CD4-positive, alpha-beta T cell treated with Interleukin-6 at 100 ng/mL for 8 hours (primary cell): ENCODE measurements around the gene PRKACA.
A peak's percentile ranks its signal among the peaks of the same experiment; 100 is the strongest.
"Not testable (repeated sequence)": the region's sequence is repeated elsewhere in the genome, so short reads cannot be mapped to it uniquely, and the experiment has no call there.

Experiments
- DNase-seq: peaks from one replicate; pipeline ENCODE4 v3.0.0-alpha.2; 2020; ENCODE audit warnings: mixed read lengths, low spot score

Gene PRKACA

DNA sequence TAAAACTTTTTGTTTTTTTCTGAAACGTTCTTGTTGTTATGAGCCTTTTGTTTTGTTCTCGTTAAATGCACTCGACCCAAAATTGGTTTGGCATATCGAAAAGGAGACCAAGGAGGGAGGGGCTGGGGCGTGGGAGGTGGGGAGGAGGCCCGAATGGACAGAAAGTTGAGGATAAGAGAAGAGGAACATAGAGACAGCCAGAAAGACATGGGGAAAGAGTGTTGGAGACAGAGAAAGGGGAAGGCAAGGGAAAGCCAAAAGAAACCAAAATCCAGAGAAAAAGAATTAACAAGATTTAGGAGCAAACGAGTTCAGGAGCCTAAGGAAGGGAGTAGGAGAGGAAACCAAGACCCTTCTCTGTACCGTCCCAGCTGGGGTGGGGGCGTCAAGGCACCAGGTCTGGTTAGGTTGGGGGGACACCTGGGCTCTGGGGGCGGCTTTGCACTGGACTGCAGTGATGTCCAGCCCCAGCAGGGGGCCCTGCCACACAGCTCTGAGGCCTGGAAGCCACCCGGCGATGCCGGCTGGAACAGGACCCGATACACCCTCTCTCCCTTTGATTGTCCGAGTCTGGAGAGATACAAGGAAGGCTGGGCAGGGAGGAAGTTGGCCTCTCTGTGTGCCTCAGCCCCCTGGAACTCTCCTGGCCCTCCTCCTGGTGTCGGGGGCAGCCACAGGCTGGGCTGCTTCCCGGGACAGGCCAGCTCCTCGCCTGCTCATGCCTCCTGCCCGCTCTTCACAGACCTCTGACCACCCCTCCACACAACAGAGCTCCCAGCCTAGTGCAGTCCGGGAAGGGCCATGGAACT lies 30.4 kb upstream of the PRKACA start:
- DNase-seq: peak; percentile 49

DNA sequence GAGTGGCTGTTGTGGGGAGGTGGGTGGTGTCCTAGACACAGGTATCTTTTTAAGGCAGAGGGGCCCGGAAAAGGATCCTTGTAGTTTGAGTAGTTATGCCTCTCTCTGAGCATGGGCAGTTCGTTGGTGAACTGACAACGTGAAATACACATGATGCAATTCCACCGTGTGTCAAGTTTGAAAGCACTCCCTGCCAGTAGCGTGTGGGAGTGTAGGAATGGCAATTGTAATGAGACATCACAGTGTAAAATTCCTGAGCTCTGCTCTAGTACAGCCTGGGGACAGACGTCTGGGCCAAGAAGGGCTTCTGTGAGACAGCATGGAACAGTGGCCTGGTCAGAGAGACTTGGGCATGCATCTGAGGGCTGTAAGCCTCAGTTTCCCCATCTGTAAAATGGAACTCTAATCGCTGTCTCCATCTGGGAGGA lies 29.2 kb upstream of the PRKACA start:
- DNase-seq: no peak

DNA sequence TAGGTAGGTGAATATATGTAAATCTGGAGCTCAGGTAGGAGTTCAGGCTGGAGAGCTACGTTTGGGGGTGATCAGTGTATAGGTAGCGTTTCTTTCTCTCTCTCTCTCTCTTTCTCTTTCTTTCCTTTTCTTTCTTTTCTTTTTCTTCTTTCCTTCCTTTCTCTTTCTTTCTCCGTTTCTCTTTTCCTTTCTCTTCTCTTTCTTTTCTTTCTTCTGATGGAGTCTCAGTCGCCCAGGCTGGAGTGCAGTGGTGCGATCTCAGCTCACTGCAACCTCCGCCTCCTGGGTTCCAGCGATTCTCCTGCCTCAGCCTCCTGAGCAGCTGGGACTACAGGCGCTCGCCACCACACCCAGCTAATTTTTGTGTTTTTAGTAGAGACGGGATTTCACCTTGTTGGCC lies 28.6 kb upstream of the PRKACA start:
- not testable (repeated sequence) for DNase-seq

DNA sequence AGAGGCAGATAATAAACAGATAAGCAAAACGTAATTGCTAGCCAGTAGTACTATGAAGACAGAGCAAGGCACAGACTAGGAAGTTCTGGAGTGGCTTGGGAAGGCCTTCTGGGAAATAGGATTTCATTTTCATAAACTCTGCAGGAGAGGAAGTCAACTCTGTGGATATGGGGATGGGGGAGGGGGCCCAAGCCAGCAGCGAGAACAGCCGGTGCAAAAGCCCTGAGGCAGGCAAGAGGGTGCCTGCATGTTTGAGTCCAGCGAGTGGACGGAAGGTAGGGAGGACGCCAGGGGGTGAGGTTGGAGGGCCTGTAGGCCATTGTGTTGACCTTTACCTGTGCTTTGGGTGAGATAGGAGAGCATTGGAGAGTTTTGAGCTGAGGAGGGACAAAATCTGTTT lies 27.8 kb upstream of the PRKACA start:
- no peak for DNase-seq

DNA sequence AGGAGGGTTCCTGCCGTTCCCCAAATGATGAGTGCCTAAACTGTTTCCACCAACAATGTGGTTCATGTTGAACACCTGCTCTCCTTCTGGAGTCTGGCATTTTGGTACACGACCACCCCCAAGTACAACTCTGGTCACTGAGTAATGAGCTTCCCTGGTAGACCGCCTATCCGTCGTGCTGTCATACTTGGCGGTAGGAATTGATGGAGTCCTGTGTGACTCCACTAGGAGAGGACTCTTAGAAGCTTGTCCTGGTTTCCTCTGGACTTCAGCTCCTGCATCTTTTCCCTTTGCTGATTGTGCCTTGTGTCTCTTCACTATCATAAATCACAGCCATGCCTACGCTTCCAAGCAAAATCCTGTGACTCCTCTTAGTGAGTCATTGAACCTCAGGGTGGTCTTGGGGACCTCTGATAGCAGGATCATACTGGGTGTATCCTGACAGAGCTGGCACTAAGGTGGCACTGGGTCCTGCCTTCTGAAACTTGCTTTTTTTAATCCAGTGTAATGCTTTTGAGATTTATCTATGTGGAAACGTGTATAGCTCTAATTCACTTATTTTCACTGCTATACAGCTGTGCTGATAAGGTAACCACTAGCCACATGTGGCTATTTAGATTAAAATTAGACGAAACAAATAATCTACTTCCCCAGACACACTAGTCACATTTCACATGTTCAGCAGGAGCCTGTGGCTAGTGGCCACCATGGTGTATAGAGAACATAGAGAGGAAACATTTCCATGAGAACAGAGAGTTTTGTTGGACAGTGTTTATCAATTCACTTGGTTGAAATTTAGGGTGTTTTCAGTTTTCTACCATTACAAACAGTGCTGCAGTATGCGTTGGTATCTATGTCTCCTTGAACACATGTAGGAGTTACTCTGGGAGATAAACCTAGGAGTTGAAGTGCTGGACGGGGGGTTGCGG lies 25.0 kb upstream of the PRKACA start:
- no peak for DNase-seq

DNA sequence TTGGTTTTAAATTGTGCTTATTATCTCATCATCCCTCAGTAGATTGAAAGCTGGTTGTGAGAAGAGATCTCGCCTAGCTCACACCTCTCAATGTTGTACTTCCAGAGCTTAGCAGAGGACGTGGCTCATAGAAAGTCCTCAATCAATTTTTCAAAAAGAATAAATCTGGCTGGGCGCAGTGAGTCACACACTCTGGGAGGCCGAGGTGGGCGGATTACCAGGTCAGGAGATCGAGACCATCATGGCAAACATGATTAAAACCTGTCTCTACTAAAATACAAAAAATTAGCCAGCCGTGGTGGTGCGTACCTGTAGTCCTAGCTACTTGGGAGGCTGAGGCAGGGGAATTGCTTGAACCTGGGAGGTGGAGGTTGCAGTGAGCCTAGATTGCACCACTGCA lies 23.5 kb upstream of the PRKACA start:
- no peak for DNase-seq

DNA sequence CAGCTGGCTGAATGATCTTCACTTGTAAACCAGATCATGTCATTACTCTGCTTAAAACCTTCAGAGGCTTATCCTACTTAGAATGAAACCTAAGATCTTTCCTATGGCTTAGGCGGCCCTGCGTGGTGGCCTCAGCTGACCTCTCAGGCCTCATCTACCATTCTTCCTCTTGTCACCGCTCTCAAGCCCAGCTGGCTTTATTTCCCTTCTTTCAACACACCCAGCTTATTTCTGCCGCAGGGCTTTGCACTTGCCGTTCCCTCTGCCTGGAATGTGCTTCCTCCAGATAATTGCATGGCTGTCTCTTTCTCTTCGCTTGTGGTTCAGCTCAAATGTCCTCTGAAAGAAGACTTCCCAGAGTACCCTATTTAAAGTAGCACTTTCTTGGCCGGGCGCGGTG lies 22.4 kb upstream of the PRKACA start:
- DNase-seq: no peak

DNA sequence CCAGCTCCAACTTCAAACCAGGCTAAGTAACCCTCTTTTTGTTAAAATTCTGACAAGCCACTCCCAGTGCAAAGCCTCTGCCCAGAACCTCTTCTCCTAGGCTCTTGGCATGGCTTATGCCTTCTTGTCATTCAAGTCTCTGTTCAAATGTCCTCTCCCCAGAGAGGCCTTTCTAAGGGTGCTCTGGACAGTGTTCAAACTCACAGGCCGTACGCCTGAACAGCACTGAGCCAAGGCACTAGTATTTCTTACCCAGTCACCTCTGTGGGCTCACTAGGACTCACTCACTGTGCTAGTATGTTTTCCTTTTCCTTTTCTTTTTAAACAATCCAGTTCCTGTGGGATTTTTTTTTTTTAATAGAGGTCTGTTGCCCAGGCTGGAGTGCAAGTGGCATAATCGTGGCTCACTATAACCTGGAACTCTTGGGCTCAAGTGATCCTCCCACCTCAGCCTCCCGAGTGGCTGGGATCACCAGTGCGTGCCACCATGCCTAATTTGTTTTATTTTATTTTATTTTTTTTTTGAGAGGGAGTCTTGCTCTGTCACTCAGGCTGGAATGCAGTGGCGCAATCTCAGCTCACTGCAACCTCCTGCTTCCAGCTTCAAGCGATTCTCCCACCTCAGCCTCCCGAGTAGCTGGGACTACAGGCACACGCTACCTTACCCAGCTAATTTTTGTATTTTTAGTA lies 21.2 kb upstream of the PRKACA start:
- DNase-seq: no peak

DNA sequence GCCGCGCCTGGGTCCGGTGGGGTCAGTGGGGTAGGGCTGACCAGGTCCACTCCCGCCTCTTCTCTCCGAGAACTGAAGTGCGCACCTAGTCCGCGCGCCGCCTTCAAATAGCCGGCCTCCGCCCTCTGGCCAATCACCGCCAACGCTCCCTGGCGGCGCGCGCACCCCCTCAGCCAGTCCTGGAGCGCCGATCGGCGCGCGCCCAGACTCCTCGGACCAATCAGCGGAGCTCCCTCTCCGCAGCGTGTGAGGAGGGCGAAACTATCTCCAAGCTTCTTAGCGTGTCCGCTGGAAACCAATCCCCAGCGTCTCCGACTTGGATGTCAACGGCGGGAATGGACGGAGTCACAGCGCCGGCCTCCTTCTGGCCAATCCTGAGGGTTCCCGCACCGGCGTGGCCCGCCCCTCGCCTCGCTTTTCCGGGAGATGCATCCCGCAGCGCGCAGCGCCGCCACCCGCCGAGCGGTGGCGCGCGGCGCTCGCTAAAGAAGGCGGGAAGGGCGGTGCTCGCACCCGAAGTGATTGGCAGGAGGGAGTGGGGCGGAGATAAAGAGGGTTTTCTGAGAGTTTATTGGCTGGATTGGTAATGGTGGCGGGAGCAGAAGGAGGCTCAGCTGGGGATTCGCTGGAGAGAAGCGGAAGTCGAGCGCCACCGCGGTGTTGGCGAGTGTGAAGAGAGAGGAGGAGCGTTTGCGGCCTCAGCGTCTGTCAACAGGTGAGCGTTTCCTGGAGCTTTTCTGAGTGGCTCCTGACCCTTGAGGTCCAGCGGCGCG lies 19.1 kb upstream of the PRKACA start, which contains the start of gene ASF1B:
Gene ASF1B, minus strand, starts transcription at position 81 of the 773 bp plus-strand sequence. CDS start 133 bp downstream, outside the sequence.
- DNase-seq: peak; percentile 99

DNA sequence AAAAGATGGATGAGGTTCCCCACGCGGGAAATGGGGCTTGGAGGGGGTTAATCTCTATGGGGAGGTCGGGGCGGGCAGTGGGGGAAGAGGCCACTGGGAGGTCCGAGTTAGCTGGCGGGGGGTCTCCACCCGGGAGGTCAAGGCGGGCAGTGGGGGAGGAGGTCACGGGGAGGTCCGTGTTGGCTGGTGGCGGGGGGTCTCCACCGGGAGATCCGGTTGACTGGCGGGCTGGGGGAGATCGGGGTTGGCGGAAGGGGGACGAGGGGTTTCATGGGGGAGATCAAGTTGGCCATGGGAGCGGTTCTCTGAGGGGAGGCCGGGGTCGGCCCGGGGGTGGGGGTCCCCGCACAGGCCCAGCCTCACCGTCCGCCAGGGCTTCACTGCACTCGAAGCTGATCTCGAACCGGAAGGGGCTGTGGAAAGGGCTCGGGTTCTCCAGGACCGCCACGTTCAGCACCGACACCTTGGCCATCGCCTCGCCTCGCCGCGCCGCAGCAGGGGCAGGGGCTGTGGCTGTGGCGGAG lies 18.5 kb upstream of the PRKACA start:
- DNase-seq: no peak

DNA sequence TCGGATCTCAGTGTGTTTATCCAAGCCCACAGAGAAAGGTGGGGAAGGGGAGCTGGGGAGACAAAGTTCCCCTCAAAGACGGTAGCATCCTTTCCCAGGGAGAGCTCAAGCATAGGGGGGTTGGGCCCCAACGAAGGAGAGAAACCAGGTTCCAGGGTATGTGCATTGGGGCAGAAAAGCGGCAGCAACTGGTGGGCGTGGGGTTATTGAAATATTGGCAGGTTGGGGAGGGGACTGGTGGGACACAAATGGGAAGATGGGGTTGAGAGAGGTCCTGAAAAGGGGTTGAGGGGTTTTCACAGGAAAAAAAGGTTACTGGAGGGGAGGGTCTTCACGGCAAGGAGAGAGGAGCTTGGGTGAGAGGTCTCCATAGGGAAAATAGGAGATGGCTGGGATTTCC lies 17.8 kb upstream of the PRKACA start:
- DNase-seq: no peak

DNA sequence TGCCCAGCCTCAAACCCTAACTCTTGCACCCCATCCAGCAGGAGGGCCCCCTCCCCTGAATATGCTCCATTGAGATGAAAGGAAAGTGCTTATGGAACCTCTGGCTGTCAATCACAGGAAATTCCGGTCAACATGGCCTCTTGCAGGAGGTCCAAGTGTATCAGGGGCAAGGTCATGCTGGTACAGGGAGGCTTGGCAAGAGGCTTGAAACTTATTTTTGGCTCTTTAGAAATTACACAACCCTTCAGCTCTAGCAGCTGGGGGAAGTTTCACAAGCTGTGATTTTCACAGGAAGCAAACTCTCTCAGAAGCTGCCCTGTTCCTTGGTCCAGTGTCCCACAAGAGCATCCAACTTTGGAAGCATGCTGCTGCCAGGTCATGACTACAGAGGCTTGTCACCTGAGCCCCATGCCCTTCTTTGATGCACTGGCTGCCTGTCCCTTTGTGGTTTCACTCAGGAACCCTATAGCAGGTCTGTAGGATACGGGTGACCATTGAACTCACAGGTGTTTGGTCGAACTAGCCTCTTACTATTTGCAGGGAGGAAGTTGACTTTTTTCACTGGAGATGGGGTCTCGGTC lies 10.5 kb upstream of the PRKACA start:
- no peak for DNase-seq

DNA sequence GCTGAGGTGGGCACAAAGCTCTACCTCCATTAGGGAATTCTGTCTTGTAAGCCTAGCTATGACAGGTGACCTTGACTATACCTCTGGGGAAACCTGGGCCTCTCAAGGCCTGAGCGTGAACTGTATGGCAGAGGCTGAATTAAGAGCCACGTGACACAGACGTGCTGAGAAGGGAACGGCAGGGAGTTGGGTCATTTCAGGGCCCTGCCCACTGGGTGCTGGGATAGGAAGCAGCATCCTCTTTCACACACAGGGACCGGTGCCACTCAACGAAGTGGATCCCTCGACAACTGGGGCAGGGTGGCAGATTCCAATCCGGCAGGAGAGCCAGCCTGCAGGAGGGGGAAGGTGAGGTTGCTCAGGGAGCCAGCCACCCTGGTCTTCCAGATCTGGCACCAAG lies 9.6 kb upstream of the PRKACA start:
- no peak for DNase-seq

DNA sequence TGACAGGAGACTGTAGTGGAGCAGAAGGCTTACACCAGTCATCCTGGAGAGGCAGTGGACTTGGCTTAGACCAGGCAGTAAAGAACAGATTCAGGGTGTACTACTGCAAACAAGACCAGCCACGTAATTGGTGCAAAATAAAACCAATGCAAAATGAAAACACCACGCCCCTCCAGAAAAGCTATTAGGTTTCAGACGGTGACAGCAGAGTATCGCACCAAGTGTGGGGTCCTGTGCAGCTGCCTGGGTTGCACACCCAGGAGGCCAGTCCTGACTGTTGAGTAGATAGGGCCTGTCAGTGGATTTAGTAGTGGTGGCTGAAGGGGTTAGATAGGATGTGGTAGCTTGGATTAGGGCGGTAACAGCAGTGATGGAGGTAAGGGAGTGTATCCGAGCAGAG lies 5.4 kb upstream of the PRKACA start:
- DNase-seq: no peak

DNA sequence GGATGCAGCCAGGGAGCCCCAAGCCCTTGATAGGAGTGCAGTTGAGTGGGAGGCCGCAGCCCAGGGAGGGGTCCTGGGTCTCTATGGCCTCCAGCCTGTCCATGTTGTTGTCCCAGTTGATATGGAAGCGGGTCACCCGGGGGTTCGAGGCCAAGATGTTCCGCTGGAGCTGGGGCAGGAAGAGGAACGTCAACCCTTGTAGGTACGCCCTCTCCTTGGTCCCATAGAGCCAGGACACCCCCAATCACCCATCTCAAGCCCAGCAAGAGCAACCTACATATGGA lies 2.9 kb upstream of the PRKACA start:
- DNase-seq: no peak

DNA sequence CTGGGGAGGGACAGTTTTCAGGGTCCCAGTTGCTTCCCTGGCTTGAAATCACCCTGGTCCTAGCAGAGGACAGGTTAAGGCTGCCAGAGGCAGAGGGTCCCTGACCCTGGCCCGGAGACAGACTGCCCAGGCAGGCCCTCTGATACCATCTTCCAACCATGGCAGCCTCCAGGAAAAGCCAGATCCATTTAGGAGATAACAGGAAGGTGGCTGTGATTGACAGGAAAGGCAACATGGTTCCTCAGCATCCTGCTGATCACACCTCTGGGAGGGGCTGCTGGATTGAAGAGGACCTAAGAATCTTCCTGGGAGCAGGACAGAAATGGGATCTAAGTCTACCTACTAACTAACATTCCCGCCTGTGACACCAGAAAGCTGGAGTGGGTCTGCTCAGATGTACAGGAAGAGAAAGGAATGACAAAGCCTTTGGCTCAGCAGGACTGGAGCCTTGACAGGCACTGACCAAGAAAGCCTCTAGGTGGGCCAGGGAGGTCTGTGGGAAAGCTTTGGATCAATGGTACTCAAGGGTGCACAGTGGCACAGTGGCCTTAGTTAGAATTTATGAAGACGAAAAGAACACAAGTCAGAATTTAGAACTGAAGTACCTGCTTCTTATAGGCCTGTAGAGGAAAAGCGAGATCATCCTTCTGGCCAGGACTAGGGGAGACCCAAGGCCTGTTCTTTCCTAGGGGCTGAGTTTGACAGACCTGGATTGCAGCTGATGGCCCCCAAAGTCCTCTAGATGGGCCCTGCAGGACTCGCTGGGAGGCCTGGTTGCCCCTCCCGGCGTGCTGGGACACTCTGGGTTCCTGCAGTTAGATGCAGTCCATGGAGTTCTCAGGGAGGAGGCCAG lies 2.3 kb upstream of the PRKACA start:
- DNase-seq: no peak

DNA sequence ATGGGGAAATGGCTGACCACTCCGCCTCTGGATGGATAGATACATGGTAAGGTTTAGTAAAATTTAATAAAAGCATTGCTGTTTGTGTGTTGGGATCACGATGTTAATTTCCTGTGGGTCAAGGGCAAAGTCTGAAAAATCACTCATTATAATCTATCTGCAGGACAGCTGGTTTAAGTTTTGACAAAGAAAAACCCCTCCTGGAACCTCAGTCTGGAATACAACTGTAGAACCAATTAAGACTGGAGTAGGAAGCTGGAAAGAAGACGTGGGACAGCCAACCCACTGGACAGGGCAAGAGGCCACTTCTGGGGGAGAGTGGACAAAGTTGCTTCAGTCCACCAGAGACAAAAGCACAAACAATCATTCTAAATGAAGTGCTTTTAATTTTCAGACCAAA lies 1.6 kb upstream of the PRKACA start:
- no peak for DNase-seq

DNA sequence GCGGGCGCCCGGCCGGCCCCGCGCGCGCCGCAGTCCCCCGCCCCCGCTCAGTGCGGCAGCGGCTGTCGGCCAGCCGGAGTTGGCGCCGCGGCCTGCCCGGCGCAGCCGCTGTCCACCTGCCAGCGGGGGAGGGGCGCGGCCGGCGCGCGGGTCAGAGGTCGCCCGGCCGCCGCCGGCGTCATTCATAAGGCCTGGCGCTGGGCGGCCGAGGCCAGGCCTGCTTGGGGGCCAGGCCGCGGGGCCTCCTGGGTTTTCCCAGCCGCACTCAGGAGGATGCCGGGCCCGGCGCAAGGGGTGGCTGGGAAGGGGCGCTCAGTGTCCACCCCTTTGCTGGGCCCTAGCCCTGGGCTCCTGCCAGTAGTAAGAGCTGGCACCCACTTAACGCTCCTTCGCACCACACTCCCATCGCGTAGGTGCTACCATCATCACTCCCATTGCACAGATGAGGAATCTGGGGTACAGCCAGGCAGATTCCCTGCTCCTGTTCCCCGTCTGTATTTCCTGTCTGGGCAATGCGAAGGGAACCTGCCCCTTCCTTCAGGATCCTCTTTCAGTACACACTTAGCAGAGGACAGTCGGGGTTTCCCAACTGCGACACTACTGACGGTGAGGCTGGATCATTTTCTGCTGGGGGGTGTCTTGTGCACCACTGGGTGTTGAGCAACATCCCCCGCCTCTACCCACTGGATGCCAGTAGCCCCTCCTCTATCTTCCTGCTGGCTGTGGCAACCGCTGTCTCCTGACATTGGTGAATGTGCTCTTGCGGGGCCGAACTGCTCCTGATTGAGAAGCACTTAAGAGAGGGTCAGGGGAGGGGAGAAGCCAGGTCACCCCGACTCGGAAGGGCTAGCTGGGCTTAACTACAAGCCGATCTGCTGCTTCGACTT lies 846 bp upstream of the PRKACA start:
- DNase-seq: peak; percentile 38

DNA sequence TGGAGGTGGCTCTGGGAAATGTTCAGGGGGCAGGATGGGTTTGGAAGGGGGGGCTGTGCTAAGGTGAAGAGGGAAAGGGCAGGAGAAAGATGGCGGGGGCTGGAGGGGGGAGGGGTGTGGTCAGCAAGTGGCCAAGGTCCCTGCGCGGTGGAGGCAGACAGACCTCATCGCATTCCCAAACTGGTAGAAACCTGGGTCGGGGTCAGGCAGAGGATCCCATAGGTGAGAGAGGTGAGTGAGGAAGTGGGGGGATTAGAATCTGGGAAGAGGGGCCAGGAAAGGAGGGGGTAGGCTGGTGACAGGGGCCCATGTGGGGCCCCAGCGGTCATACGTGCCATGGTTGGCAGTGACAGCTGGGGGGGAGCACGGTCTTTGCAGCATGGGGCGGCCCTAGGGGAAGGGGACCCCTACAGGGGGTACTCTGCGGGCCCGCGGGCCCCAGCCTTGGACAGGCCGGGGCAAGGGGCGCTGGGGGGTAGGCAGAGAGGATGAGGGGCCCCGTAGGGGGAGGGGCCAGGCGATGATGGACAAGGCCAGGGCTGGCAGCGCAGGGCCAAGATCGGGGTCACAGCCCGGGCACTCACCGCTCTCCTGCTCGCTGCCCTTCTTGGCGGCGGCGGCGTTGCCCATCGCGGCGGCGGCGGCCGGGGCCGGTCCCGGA lies 514 bp downstream of the PRKACA start:
- no peak for DNase-seq
